Liver (tissue), 9 donors: ENCODE results near the gene HDC. TPM values are rescaled to one million over a fixed set of nuclear protein-coding genes. Genes with fewer than 3 reads are reported as not detected.

Experiments
- DNase-seq: peaks from one replicate; pipeline ENCODE4 v3.0.0-alpha.2; 2017; ENCODE audit warnings: low spot score
- H3K27ac ChIP-seq, 2 donors: one replicate each; pipeline ENCODE4 v1.7.0; 2013; ENCODE audit warnings: inconsistent platforms in 2 of 2, low read length in 2 of 2, control low read depth in 1 of 2, low read depth in 1 of 2, mild to moderate bottlenecking in 1 of 2
- H3K27me3 ChIP-seq, 4 donors: one replicate each; pipeline versions ENCODE4 v1.6.1 to v1.7.0; 2013; ENCODE audit warnings: low read length in 3 of 4, inconsistent platforms in 1 of 4, mild to moderate bottlenecking in 1 of 4, moderate library complexity in 1 of 4; ENCODE audit not compliant: control insufficient read depth in 4 of 4, insufficient read depth in 4 of 4
- H3K36me3 ChIP-seq, 4 donors: one replicate each; pipeline versions ENCODE4 v1.6.1 to v1.7.0; 2013; ENCODE audit warnings: low read length in 3 of 4, mild to moderate bottlenecking in 3 of 4, low read depth in 1 of 4, moderate library complexity in 1 of 4; ENCODE audit not compliant: control insufficient read depth in 4 of 4, insufficient read depth in 3 of 4
- H3K4me1 ChIP-seq, 4 donors: one replicate each; pipeline versions ENCODE4 v1.6.1 to v1.7.0; 2013; ENCODE audit warnings: low read length in 3 of 4, mild to moderate bottlenecking in 3 of 4, moderate library complexity in 1 of 4; ENCODE audit not compliant: control insufficient read depth in 4 of 4, insufficient read depth in 4 of 4
- H3K4me3 ChIP-seq, 3 donors: one replicate each; pipeline versions ENCODE4 v1.6.1 to v1.7.0; 2013; ENCODE audit warnings: low read length in 3 of 3, control low read depth in 1 of 3, low read depth in 1 of 3, mild to moderate bottlenecking in 1 of 3
- H3K9ac ChIP-seq, 2 donors: one replicate each; pipeline ENCODE4 v1.7.0; 2013; ENCODE audit warnings: low read length in 2 of 2, mild to moderate bottlenecking in 2 of 2, moderate library complexity in 2 of 2, control low read depth in 1 of 2, low read depth in 1 of 2
- H3K9me3 ChIP-seq, 4 donors: one replicate each; pipeline versions ENCODE4 v1.6.1 to v1.7.0; 2013; ENCODE audit warnings: low read length in 3 of 4; ENCODE audit not compliant: control insufficient read depth in 4 of 4
- EGR1 ChIP-seq, 2 donors: IDR thresholded peaks; 2 replicates each; pipeline ENCODE4 v1.6.1; 2016 to 2018; ENCODE audit warnings: antibody characterized with exemption in 2 of 2, low read depth in 2 of 2
- FOXA1 ChIP-seq: IDR thresholded peaks from 2 replicates; pipeline ENCODE4 v1.6.1; 2016; ENCODE audit warnings: antibody characterized with exemption
- FOXA2 ChIP-seq: IDR thresholded peaks from 2 replicates; pipeline ENCODE4 v1.6.1; 2016; ENCODE audit warnings: antibody characterized with exemption
- GABPA ChIP-seq, 2 donors: IDR thresholded peaks in 1 of 2; conservative IDR thresholded peaks in 1 of 2; 2 replicates each; pipeline ENCODE4 v1.6.1; 2016; ENCODE audit warnings: antibody characterized with exemption in 2 of 2, mild to moderate bottlenecking in 1 of 2, moderate library complexity in 1 of 2
- HNF4A ChIP-seq, 2 donors: conservative IDR thresholded peaks; 2 replicates each; pipeline ENCODE4 v1.6.1; 2016; ENCODE audit warnings: antibody characterized with exemption in 2 of 2, mild to moderate bottlenecking in 2 of 2
- HNF4G ChIP-seq: IDR thresholded peaks from 2 replicates; pipeline ENCODE4 v1.6.1; 2016; ENCODE audit warnings: antibody characterized with exemption
- JUND ChIP-seq, 2 donors: IDR thresholded peaks; 2 replicates each; pipeline ENCODE4 v1.6.1; 2016; ENCODE audit warnings: antibody characterized with exemption in 2 of 2
- NR2F2 ChIP-seq: IDR thresholded peaks from 2 replicates; pipeline ENCODE4 v1.6.1; 2016; ENCODE audit warnings: antibody characterized with exemption
- RAD21 ChIP-seq, 2 donors: IDR thresholded peaks; 2 replicates each; pipeline ENCODE4 v1.6.1; 2016; ENCODE audit warnings: antibody characterized with exemption in 2 of 2, mild to moderate bottlenecking in 2 of 2
- RXRA ChIP-seq, 2 donors: IDR thresholded peaks; 2 replicates each; pipeline ENCODE4 v1.6.1; 2017 to 2018; ENCODE audit warnings: antibody characterized with exemption in 2 of 2, mild to moderate bottlenecking in 1 of 2
- SP1 ChIP-seq: IDR thresholded peaks from 2 replicates; pipeline ENCODE4 v1.6.1; 2018; ENCODE audit warnings: antibody characterized with exemption, mild to moderate bottlenecking
- TAF1 ChIP-seq: conservative IDR thresholded peaks from 2 replicates; pipeline ENCODE4 v1.6.1; 2016; ENCODE audit warnings: antibody characterized with exemption, mild to moderate bottlenecking
- YY1 ChIP-seq: IDR thresholded peaks from 2 replicates; pipeline ENCODE4 v1.6.1; 2016; ENCODE audit warnings: antibody characterized with exemption, mild to moderate bottlenecking
- WGBS: extraction: QIAGEN DNeasy Blood & Tissue Kit; methylation state at CpG from one replicate; pipeline ENCODE4 v1.1.7; 2013; 5-methylcytosine and 5-hydroxymethylcytosine counted together
- polyA plus RNA-seq, 2 donors: library from polyadenylated mRNA; stranded (reverse) in 1 of 2; unstranded in 1 of 2; fragments of 200-250 nt in 1 of 2; fragments of >200 nt in 1 of 2; fragmentation: Nextera tagmentation in 1 of 2; extraction: Ambion mirVana in 1 of 2; gene quantifications; one replicate each; pipeline versions ENCODE4 v1.2.1 to v1.2.3, GENCODE V29; 2013 to 2015
- total RNA-seq, 2 donors: library from RNA; depleted of rRNA; stranded (reverse); fragments of >200 nt; gene quantifications; one replicate each; pipeline ENCODE4 v1.2.3, GENCODE V29; 2014
- TF ChIP-seq, protein P1 (sequence below): IDR thresholded peaks from 2 replicates; pipeline ENCODE4 v1.6.1; 2016; ENCODE audit warnings: antibody characterized with exemption, mild to moderate bottlenecking
- TF ChIP-seq, protein P2 (sequence below): fragments of 150-350 bp; IDR thresholded peaks from 2 replicates; pipeline ENCODE4 v1.5.1; 2017; ENCODE audit warnings: improper control_type of control experiment, low read depth, low read length; ENCODE audit not compliant: missing input control
- TF ChIP-seq, protein P3 (sequence below): IDR thresholded peaks from 2 replicates; pipeline ENCODE4 v1.6.1; 2016; ENCODE audit warnings: antibody characterized with exemption
- TF ChIP-seq, protein P4 (sequence below): IDR thresholded peaks from 2 replicates; pipeline ENCODE4 v1.6.1; 2016; ENCODE audit warnings: antibody characterized with exemption
- TF ChIP-seq, protein P5 (sequence below): IDR thresholded peaks from 2 replicates; pipeline ENCODE4 v1.6.1; 2016; ENCODE audit warnings: antibody characterized with exemption
- donor health status: healthy.
- donor health status: healthy.
- donor health status: healthy.
- donor health status: healthy.
- donor health status: healthy.

The HDC gene
- total and polyA plus RNA-seq, 4 donors, result 0.07 to 3.0 (median 0.78) TPM

DNA sequence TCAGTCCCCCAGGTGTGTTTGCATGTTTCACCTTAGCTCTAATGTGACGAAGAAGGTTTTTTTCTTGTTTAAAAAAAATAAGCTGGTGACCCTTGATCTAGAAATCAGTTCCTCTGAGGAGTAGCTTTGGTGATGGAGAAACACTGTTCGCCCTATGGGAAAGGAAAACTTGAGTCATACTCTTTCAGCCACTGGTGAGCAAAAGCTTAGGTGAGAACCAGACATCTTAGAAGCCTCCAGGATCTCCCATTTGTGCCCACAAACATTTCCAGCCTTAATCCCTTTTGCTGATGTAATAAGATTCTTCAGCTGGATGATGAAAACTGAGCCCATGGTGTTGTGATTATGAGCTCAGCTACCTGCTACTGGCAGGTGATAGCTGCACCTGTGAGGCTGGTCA, 45.7 kb downstream of the HDC start:
- no peaks in the 10 kb centered on the region for H3K27me3 ChIP-seq
- H3K4me1 ChIP-seq, result peaks cover 0 to 5% (median 4%) of the 10 kb centered on the region in 4 donors
- no peak for TF ChIP-seq FOXA2
- no peak for TF ChIP-seq JUND (IDR thresholded peaks at IDR 0.05)
- no peak for TF ChIP-seq RXRA (IDR thresholded peaks at IDR 0.05)
- no peak for TF ChIP-seq GABPA (IDR thresholded peaks at IDR 0.05 in 1 of 2, conservative IDR thresholded peaks at IDR 0.05 in 1 of 2)
- no peak for TF ChIP-seq TAF1
- no peak for TF ChIP-seq EGR1 (IDR thresholded peaks at IDR 0.05; ENCODE audit: low read depth in 2 of 2)
- no peak for TF ChIP-seq SP1
- TF ChIP-seq YY1, result no peak
- TF ChIP-seq, protein P1, sequence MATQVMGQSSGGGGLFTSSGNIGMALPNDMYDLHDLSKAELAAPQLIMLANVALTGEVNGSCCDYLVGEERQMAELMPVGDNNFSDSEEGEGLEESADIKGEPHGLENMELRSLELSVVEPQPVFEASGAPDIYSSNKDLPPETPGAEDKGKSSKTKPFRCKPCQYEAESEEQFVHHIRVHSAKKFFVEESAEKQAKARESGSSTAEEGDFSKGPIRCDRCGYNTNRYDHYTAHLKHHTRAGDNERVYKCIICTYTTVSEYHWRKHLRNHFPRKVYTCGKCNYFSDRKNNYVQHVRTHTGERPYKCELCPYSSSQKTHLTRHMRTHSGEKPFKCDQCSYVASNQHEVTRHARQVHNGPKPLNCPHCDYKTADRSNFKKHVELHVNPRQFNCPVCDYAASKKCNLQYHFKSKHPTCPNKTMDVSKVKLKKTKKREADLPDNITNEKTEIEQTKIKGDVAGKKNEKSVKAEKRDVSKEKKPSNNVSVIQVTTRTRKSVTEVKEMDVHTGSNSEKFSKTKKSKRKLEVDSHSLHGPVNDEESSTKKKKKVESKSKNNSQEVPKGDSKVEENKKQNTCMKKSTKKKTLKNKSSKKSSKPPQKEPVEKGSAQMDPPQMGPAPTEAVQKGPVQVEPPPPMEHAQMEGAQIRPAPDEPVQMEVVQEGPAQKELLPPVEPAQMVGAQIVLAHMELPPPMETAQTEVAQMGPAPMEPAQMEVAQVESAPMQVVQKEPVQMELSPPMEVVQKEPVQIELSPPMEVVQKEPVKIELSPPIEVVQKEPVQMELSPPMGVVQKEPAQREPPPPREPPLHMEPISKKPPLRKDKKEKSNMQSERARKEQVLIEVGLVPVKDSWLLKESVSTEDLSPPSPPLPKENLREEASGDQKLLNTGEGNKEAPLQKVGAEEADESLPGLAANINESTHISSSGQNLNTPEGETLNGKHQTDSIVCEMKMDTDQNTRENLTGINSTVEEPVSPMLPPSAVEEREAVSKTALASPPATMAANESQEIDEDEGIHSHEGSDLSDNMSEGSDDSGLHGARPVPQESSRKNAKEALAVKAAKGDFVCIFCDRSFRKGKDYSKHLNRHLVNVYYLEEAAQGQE, result no peak
- TF ChIP-seq, protein P2, sequence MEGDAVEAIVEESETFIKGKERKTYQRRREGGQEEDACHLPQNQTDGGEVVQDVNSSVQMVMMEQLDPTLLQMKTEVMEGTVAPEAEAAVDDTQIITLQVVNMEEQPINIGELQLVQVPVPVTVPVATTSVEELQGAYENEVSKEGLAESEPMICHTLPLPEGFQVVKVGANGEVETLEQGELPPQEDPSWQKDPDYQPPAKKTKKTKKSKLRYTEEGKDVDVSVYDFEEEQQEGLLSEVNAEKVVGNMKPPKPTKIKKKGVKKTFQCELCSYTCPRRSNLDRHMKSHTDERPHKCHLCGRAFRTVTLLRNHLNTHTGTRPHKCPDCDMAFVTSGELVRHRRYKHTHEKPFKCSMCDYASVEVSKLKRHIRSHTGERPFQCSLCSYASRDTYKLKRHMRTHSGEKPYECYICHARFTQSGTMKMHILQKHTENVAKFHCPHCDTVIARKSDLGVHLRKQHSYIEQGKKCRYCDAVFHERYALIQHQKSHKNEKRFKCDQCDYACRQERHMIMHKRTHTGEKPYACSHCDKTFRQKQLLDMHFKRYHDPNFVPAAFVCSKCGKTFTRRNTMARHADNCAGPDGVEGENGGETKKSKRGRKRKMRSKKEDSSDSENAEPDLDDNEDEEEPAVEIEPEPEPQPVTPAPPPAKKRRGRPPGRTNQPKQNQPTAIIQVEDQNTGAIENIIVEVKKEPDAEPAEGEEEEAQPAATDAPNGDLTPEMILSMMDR, result no peak
- TF ChIP-seq RAD21 (IDR thresholded peaks at IDR 0.05), result no peak
- no peak for TF ChIP-seq HNF4G
- TF ChIP-seq, protein P3, sequence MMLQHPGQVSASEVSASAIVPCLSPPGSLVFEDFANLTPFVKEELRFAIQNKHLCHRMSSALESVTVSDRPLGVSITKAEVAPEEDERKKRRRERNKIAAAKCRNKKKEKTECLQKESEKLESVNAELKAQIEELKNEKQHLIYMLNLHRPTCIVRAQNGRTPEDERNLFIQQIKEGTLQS, result no peak
- TF ChIP-seq, protein P4, sequence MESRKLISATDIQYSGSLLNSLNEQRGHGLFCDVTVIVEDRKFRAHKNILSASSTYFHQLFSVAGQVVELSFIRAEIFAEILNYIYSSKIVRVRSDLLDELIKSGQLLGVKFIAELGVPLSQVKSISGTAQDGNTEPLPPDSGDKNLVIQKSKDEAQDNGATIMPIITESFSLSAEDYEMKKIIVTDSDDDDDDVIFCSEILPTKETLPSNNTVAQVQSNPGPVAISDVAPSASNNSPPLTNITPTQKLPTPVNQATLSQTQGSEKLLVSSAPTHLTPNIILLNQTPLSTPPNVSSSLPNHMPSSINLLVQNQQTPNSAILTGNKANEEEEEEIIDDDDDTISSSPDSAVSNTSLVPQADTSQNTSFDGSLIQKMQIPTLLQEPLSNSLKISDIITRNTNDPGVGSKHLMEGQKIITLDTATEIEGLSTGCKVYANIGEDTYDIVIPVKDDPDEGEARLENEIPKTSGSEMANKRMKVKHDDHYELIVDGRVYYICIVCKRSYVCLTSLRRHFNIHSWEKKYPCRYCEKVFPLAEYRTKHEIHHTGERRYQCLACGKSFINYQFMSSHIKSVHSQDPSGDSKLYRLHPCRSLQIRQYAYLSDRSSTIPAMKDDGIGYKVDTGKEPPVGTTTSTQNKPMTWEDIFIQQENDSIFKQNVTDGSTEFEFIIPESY, result no peak
- TF ChIP-seq, protein P5, sequence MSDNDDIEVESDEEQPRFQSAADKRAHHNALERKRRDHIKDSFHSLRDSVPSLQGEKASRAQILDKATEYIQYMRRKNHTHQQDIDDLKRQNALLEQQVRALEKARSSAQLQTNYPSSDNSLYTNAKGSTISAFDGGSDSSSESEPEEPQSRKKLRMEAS, result no peak
- no peak for TF ChIP-seq HNF4A (conservative IDR thresholded peaks at IDR 0.05)
- TF ChIP-seq FOXA1, result no peak
- no peak for TF ChIP-seq NR2F2
- no peak overlapping the region for H3K9ac ChIP-seq
- WGBS, result 95% methylated on average over 2 of the region's 2 CpGs
- no peak overlapping the region for H3K27ac ChIP-seq
- H3K4me3 ChIP-seq, result no peak overlapping the region
- DNase-seq, result no peak
- peaks cover 0 to 19% (median 16%) of the 10 kb centered on the region in 4 donors for H3K36me3 ChIP-seq
- H3K9me3 ChIP-seq, result no peaks in the 10 kb centered on the region
